Measurements from ENCODE around the gene TESK2.

GRCh38 chr1:45344499-45344898 lies 146.5 kb downstream of the TESK2 start:
- no peak for TF ChIP-seq CTCF (IDR thresholded peaks at IDR 0.05)
- no peak for TF ChIP-seq POLR2A (IDR thresholded peaks at IDR 0.05)

Measured in heart left ventricle (tissue), 13 donors.